ENCODE data around the gene VPS13D.

- TF ChIP-seq CTCF (IDR thresholded peaks at IDR 0.05) (no peak), POLR2A (IDR thresholded peaks at IDR 0.05) (no peak)
Observed at GRCh38 chr1:12537294-12537693, 307.5 kb downstream of the VPS13D start.
